Motor neuron (in vitro differentiated cells): ENCODE data around the gene DHX32. TPM values are rescaled to one million over a fixed set of nuclear protein-coding genes. Genes with fewer than 3 reads are reported as not detected.

ENCODE experiments used
- ATAC-seq, 8 experiments: fragments of 200-7000 bp; cut with Tn5 transposase; replicated peaks in 6 of 8; 2 replicates each; pipeline ENCODE4 v1.8.0; 2021; ENCODE audit warnings: mild to moderate bottlenecking in 8 of 8, moderate library complexity in 8 of 8
- H3K27ac ChIP-seq, 2 donors: fragments of 250-450 bp; sonication (Bioruptor Pico); 2 replicates each; pipeline ENCODE4 v1.9.0; 2021; ENCODE audit warnings: antibody characterized with exemption in 2 of 2, mild to moderate bottlenecking in 2 of 2, moderate library complexity in 1 of 2
- H3K4me1 ChIP-seq, 2 donors: fragments of 250-450 bp; sonication (Bioruptor Pico); replicated peaks in 1 of 2; 2 replicates each; pipeline ENCODE4 v1.6.1; 2021; ENCODE audit warnings: antibody characterized with exemption in 2 of 2, mild to moderate bottlenecking in 2 of 2, moderate library complexity in 1 of 2
- H3K4me3 ChIP-seq, 5 donors: fragments of 250-450 bp; sonication (Bioruptor Pico); 2 replicates each; pipeline ENCODE4 v1.9.0; 2021; ENCODE audit warnings: antibody characterized with exemption in 5 of 5, mild to moderate bottlenecking in 5 of 5, moderate library complexity in 4 of 5
- WGBS, 10 experiments: fragments of 450-650 bp; shearing (Covaris generic); methylation state at CpG; one replicate each; pipeline ENCODE4 v1.0.0; 2022; 5-methylcytosine and 5-hydroxymethylcytosine counted together
- in situ Hi-C, 9 experiments: fragments of 400-800 bp; cut with MboI; loops; one replicate each; pipeline ENCODE4 v1.15.0; 2021; ENCODE audit warnings: low sequenced_read_pairs in 9 of 9, low pct_unique_long_range_greater_than_20kb in 2 of 9; ENCODE audit not compliant: unreplicated experiment in 9 of 9
- total RNA-seq, 8 experiments: library from RNA; unstranded; fragments of 300-600 nt; gene quantifications; 2 replicates each; pipeline versions ENCODE4 v1.2.3 to v1.2.4, GENCODE V29; 2022

DHX32 gene
- total RNA-seq, 8 experiments from 2014 or later, result 18.8 to 33.0 (median 25.9) TPM

DNA sequence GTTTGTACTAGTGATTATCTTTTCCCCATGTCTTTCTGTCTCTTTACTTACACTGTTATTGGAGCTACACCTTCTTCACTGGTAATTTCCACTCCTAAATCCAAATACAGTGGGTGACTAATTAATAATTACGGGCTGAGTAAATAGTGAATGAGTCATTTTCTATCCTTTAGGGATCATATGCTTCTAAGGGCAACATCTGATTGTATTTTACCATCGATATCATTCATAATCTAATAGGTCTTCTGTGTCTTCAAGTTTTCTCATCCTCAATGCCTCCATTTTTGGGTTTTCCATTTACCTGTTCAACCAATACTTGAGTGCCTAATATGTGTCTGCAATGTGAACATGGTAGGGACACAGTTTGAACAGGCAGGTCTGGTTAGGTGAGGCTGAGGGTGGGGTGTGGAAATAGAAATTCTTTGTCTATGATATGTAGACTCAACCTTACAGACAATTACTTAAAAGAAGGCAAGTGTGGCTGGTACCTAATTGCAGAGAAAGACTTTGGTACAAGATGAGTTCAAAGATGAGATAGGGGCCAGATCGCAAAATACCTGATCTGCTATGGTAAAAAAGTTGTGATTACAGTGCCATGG, 5.9 kb upstream of the DHX32 start:
- Histone ChIP-seq H3K4me1 (peaks cover 2 to 13% of the 10 kb centered on the region in 2 donors), H3K27ac (no peak overlapping the region), H3K4me3 (no peak overlapping the region)
- 70 to 100% (median 86%) methylated on average over 1 to 3 of the region's 3 CpGs for WGBS, 10 experiments
- in situ Hi-C loops, result no loop called here
- ATAC-seq, result no peak

DNA sequence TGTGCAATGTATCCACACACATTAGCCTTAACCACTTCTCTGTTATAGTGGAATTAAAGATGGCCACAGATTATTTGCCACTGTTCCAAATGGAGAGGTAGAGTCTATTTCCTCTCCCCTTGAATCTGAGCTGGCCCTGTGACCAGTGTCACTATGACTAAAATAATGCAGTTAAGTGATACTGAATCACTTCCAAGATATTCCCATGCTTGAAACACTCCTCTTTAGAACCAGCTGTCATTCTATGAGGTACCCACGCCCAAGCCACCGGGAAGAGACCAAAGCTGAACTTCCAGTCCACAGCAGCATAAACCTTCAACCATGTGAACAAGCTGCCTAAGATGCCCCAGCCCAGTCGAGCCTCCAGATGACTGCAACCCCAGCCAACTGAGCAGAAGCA, 2.1 kb upstream of the DHX32 start:
- 50 to 100% (median 92%) methylated on average over 1 to 3 of the region's 3 CpGs; no CpG with 5 or more reads in 4 of the 10 experiments for WGBS, 10 experiments
- H3K4me1 ChIP-seq, result peaks cover 11 to 24% of the 10 kb centered on the region in 2 donors
- peak in 2 of 8 experiments; percentile 73 to 74 for ATAC-seq
- in situ Hi-C loops, result no loop called here
- no peak overlapping the region for H3K4me3 ChIP-seq
- H3K27ac ChIP-seq, result no peak overlapping the region

DNA sequence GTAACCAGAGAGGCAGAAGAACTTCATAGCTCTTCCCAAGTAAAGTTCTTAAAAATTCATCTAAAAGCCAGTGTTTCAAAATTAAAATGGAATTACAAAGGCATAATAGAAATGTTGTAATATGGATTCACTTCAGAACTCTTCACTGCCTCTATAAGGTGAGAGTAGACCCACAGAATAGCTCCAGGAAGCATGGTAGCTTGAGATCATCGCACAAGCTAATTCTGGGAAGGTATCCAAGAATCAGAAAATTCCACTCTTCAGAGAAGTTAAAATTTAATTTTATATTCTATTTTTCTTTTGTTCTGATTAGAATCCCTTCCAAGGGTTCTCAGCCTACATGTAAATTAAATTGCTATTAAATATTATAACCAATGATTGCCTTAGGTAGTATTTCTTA, 1.5 kb upstream of the DHX32 start:
- peaks cover 11 to 24% of the 10 kb centered on the region in 2 donors for H3K4me1 ChIP-seq
- 85 to 100% (median 95%) methylated on average over 1 of the region's 1 CpG; no CpG with 5 or more reads in 4 of the 10 experiments for WGBS, 10 experiments
- no peak overlapping the region for H3K27ac ChIP-seq
- in situ Hi-C loops, result no loop called here
- no peak overlapping the region for H3K4me3 ChIP-seq
- no peak for ATAC-seq

DNA sequence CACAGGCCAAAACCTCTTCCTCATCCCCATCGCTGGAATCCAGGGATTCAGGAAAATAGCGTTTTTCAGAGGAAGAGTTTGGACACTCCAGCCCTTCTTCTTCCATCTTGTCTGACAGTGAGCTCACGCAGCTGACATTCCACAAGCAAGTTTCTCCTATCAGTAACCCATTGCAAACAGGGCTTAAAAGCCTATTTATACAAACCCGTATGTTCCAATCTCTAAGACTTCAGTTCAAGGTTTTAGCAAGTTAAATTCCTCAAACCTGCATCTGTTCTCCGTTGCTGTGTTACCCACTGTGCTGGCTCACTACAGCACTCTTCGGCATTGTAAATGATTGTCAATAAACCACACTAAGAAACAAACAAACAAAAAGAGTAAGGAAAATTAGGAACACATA, 373 bp downstream of the DHX32 start:
- peak in 5 of 8 experiments; percentile 34 to 89 (median 64) for ATAC-seq
- peak overlapping the region in 2 of 5 donors; percentile 2 to 5 for H3K4me3 ChIP-seq

DNA sequence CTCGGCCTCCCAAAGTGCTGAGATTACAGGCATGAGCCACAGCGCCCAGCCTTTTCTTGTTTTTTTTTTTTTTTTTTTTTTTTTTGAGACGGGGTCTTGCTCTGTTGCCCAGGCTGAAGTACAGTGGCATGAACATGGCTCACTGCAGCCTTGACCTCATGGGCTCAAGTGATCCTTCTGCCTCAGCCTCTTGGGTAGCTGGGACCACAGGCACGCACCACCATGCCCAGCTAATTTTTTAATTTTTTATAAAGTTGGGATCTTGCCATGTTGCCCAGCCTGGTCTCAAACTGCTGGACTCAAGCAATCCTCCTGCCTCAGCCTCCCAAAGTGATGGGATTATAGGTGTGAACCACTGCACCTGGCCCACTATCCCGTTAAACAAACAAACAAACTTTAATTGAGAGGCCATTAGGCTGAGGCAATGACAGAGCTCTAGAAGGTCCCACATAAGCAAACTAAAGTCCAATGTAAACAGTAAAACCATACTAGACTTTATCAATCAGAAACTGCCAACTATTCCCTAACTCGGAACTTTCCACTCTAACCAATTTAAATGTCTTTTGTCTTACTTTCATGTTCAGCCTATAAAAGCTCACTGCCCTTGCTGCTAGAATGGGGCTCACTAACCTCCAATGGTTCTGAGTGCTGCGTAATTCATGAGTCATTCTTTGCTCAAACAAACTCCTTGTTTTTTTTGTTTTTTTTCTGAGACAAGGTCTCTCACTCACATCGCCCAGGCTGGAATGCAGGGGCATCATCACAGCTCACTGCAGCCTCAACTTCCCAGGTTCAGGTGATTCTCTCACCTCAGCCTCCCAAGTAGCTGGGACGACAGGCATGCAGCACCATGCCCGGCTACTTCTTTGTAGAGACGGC, 1.9 kb downstream of the DHX32 start:
- ATAC-seq, result peak in 7 of 8 experiments; percentile 27 to 78 (median 72)
- peaks cover 11 to 24% of the 10 kb centered on the region in 2 donors for H3K4me1 ChIP-seq
- H3K27ac ChIP-seq, result no peak overlapping the region
- H3K4me3 ChIP-seq, result peak overlapping the region in 1 of 5 donors; percentile 10
- WGBS, 10 experiments, result 6 to 100% (median 68%) methylated on average over 1 to 7 of the region's 11 CpGs
- in situ Hi-C loops, result no loop called here

More for the DNA sequence above, 373 bp downstream of the DHX32 start:
- WGBS, 10 experiments, result 7 to 80% (median 32%) methylated on average over 1 to 6 of the region's 6 CpGs
- in situ Hi-C loops, result no loop called here
- H3K4me1 ChIP-seq, result peaks cover 11 to 24% of the 10 kb centered on the region in 2 donors
- H3K27ac ChIP-seq, result peak overlapping the region; percentile 18 to 75

DNA sequence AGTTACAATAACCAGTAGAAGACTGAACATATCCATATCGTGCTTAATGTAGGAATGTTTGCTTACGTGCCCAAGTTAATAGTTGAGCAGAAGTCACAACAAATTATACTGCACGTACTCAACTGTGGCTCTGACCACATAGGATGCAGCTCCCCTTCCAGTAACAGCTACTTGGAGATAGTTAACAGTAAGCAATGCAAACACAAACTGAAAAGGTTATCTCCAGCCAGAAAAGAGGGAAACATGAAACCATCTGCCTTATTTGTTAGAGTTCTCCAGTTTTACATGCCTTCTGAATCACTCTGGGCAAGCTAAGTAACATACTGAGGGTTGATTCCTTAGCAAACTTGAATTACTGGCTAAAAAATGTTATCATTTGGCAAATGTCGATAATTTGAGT, 9.8 kb downstream of the DHX32 start:
- Histone ChIP-seq H3K4me3 (no peak overlapping the region), H3K27ac (no peak overlapping the region), H3K4me1 (no peaks in the 10 kb centered on the region)
- 85 to 100% (median 99%) methylated on average over 1 to 4 of the region's 4 CpGs for WGBS, 10 experiments
- in situ Hi-C loops, result no loop called here
- peak in 1 of 8 experiments; percentile 35 for ATAC-seq

DNA sequence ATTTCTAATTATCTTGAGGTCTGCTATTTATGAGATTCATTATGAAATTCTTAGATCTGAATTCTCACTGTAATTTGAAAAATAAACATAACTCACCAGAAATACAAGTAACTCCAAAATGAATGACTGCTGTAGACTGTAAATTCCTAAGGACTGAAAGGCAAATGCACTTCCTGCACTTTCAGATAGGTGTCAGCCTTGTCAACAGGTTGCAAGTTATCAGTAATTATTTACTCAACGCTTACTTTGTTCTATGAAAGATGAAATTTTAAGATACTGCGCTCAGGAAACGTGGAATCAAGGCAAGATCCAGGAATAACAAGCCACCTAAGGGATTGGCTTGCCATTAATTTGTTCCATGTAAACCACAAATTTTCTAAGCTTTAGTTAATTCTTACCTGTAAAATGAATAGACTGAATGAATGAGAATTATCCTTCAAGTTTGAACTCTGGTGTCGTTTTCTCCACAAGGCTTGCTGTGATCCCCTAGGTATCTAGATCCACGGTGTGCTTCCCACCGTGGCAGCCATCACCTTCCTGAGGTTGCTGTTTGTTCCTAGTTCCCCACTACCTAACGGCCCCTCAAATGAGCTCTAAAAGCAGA, 12.6 kb downstream of the DHX32 start:
- no peak overlapping the region for H3K27ac ChIP-seq
- H3K4me3 ChIP-seq, result no peak overlapping the region
- no peaks in the 10 kb centered on the region for H3K4me1 ChIP-seq
- in situ Hi-C loops, result no loop called here
- 53 to 83% (median 64%) methylated on average over 3 to 7 of the region's 7 CpGs; no CpG with 5 or more reads in 1 of the 10 experiments for WGBS, 10 experiments
- ATAC-seq, result peak in 3 of 8 experiments; percentile 46 to 66 (median 59)

DNA sequence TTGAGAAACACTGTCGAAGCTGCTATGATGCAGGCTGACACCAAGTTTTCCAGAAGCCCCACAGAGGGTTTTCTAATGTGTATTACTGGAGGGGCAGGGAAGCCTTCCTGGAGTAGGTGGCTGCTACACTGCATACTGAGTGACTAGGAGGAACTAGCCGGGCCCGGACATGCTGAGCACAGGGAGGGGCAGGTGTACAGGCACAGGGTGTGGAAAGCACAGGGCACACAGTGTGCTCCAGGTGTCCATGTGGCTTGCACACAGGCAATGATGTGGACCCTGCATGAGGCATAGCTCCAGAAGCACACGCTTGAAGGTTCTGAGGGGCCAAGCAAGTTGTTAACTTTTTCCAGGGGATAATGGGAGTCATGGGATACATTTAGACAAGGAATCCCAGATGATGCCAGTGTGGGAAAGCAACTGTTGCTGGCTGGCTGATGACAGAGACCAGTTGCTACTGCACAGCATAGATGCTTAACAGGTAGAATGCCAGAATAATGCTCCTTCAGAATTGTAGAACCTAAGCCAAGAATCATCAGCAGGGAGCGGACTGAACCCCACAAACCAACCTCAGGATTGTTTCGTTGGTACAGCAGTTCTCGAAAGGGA, 14.6 kb downstream of the DHX32 start:
- Histone ChIP-seq H3K4me1 (no peaks in the 10 kb centered on the region), H3K4me3 (no peak overlapping the region), H3K27ac (no peak overlapping the region)
- ATAC-seq, result no peak
- 78 to 100% (median 96%) methylated on average over 1 to 7 of the region's 7 CpGs; no CpG with 5 or more reads in 3 of the 10 experiments for WGBS, 10 experiments
- in situ Hi-C loops, result no loop called here

DNA sequence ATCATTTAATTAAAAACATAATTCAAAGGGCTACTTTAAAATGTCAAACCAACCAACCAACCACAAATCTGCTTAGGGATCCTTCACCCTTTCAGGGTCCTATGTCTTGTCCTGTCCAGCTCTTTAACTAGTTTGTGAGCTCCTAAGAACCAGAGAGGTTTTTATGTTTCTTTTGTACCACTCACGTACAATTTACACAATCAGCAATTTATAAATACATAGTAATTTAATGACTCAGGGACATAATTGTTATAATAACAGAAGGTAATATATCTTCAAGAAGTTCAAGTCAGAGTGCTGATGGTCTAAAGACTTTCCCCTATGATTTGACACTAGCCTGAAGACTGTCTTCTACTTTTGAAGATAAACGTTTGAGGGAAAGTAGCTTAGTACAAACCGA, 16.0 kb downstream of the DHX32 start:
- in situ Hi-C loops, result no loop called here
- 40 to 100% (median 80%) methylated on average over 1 to 3 of the region's 3 CpGs; no CpG with 5 or more reads in 2 of the 10 experiments for WGBS, 10 experiments
- Histone ChIP-seq H3K4me3 (no peak overlapping the region), H3K4me1 (no peaks in the 10 kb centered on the region), H3K27ac (no peak overlapping the region)
- no peak for ATAC-seq

DNA sequence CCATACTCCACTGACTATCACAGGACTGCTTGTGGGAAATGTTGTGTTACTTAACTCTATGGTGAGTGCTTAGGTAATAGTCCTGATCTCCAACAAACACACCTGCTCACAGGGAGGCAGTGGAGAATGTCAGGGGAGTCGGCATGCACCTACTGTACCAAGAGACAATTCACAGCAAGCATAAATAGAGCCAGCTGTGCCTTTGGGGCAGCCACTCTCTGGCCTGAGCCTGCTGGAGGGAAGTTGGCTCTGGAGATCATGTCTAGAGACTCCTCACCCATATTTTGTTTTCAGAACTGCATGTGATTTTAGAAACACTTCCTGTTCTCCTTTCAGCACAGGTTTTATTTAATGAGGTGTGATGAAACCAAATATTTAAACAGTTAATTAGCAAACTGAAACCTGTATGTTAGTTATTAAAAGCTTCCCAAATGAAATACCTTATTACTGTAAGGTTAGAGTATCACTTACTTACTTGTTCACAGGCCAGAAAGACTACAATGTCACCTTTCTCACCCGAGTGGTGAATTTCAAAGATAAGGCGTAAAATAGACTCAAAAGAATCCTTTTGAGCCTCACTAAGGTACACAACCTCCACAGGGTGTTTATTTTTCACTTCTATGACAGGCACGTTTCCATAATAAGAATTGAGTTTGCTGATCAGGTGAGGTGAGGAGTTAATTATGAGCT, 21.8 kb downstream of the DHX32 start:
- Histone ChIP-seq H3K27ac (no peak overlapping the region), H3K4me3 (no peak overlapping the region), H3K4me1 (no peaks in the 10 kb centered on the region)
- in situ Hi-C loops, result no loop called here
- ATAC-seq, result no peak
- 84 to 100% (median 98%) methylated on average over 2 to 4 of the region's 4 CpGs; no CpG with 5 or more reads in 1 of the 10 experiments for WGBS, 10 experiments

DNA sequence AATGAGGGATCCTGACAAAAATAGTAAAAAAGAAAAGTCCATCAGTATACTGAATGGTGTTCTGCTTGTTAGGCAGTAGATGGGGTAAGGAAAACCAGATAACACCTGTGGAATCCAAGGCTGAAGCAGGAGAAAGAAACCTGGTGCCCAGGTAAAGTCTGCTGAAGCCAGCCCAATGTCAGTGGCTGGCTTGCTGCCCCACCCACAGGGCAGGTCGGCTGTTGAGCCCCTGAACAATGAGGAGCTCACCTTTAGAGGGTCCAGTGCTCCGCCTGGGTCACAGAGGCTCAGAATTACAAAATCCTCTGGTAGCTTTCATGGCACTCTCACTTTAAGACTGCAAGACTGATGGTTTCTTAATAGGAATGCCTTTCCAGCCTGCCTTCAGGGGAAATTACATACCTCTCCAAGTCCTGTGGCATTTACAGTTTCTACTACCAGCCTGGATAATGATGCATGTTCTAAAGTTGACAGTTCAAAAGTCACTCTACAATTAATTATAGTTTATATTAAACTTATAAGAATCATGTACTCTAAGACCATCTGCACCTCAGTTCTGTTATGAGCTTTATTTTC, 23.8 kb downstream of the DHX32 start:
- Histone ChIP-seq H3K27ac (no peak overlapping the region), H3K4me1 (peaks cover 0 to 7% of the 10 kb centered on the region in 2 donors), H3K4me3 (no peak overlapping the region)
- ATAC-seq, result peak in 1 of 8 experiments; percentile 40
- 56 to 100% (median 97%) methylated on average over 1 to 2 of the region's 2 CpGs; no CpG with 5 or more reads in 4 of the 10 experiments for WGBS, 10 experiments
- in situ Hi-C loops, result no loop called here

DNA sequence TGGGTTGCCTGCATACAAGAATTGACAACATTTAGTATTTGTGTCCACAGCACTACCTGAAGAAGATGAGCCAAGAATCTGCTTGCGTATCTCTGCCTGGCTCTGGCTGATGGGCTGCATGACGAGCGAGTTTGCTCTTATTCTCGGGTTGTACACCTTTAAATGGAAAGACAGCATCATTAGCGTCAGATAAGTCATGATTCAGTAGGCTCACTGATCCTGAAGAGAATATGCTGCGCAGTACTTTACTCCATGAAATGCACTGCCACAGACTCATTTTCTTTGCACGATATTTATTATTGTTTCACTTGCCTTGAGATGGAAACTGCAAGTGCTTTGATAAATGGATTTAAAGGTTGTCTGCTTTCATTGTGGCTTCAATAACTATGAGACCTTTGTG, 28.6 kb downstream of the DHX32 start:
- H3K27ac ChIP-seq, result peak overlapping the region in 1 of 2 donors; percentile 14
- WGBS, 10 experiments, result 74 to 100% (median 86%) methylated on average over 1 to 7 of the region's 7 CpGs; no CpG with 5 or more reads in 2 of the 10 experiments
- ATAC-seq, result peak in 5 of 8 experiments; percentile 57 to 86 (median 76)
- in situ Hi-C loops, result no loop called here
- H3K4me3 ChIP-seq, result no peak overlapping the region
- H3K4me1 ChIP-seq, result peaks cover 0 to 12% of the 10 kb centered on the region in 2 donors
